ENCODE results near the gene GPATCH1.
"Not testable (repeated sequence)": the region's sequence is repeated elsewhere in the genome, so short reads cannot be mapped to it uniquely, and the experiment has no call there.

Gene GPATCH1

GRCh38 chr19:33114312-33114711 lies 33.3 kb downstream of the GPATCH1 start:
- no peak for DNase-seq (ENCODE audit: low read depth)
- H3K4me3 ChIP-seq (ENCODE audit: low read depth, low read length), result no peak overlapping the region
- TF ChIP-seq CTCF (IDR thresholded peaks at IDR 0.05; ENCODE audit: insufficient read depth, low read depth, low read length, missing control alignments), result no peak

GRCh38 chr19:33117501-33117900 lies 36.5 kb downstream of the GPATCH1 start:
- no peak for TF ChIP-seq CTCF (IDR thresholded peaks at IDR 0.05; ENCODE audit: insufficient read depth, low read depth, low read length, missing control alignments)
- H3K4me3 ChIP-seq (ENCODE audit: low read depth, low read length), result no peak overlapping the region
- DNase-seq (ENCODE audit: low read depth), result no peak

- no peak for DNase-seq (ENCODE audit: low read depth)
- no peak for TF ChIP-seq CTCF (IDR thresholded peaks at IDR 0.05; ENCODE audit: insufficient read depth, low read depth, low read length, missing control alignments)
- H3K4me3 ChIP-seq (ENCODE audit: low read depth, low read length), result no peak overlapping the region
Measured at GRCh38 chr19:33118643-33119042, 37.7 kb downstream of the GPATCH1 start.

GRCh38 chr19:33124207-33125098 lies 43.5 kb downstream of the GPATCH1 start:
- no peak for DNase-seq (ENCODE audit: low read depth)
- H3K4me3 ChIP-seq (ENCODE audit: low read depth, low read length), result no peak overlapping the region
- no peak for TF ChIP-seq CTCF (IDR thresholded peaks at IDR 0.05; ENCODE audit: insufficient read depth, low read depth, low read length, missing control alignments)

GRCh38 chr19:33125929-33126388 lies 45.0 kb downstream of the GPATCH1 start:
- peak; percentile 73 for DNase-seq (ENCODE audit: low read depth)
- peak; percentile 83 for TF ChIP-seq CTCF (IDR thresholded peaks at IDR 0.05; ENCODE audit: insufficient read depth, low read depth, low read length, missing control alignments)

GRCh38 chr19:33126712-33127111 lies 45.7 kb downstream of the GPATCH1 start:
- H3K4me3 ChIP-seq (ENCODE audit: low read depth, low read length); DNase-seq (ENCODE audit: low read depth): not testable (repeated sequence)

More at GRCh38 chr19:33125929-33126388, 45.0 kb downstream of the GPATCH1 start:
- no peak overlapping the region for H3K4me3 ChIP-seq (ENCODE audit: low read depth, low read length)

GRCh38 chr19:33129901-33130300 lies 48.9 kb downstream of the GPATCH1 start:
- H3K4me3 ChIP-seq (ENCODE audit: low read depth, low read length), result no peak overlapping the region
- no peak for DNase-seq (ENCODE audit: low read depth)
- TF ChIP-seq CTCF (IDR thresholded peaks at IDR 0.05; ENCODE audit: insufficient read depth, low read depth, low read length, missing control alignments), result no peak
